Measurements from ENCODE around the gene FBXO4.

DNA sequence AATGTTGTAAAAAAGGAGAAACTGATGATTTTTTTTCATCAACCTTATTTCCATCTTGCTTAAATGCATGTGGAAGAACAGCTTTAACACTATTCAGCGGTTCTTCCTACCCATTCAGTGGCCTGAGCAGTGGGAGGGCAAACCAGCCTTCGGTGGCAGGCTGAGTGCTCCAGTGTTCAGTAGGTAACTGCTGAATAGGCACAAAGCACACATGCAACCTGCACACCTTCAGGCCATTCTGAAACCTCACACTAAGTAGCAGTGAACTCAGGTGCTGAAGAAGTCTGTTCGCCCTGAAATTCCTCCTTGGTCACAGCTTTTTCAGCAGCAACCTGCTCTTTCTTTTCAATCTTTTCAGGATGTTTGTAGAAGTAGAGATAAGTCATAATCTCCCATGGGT is 26.1 kb downstream of the FBXO4 start:
- TF ChIP-seq POLR2A (IDR thresholded peaks at IDR 0.05; ENCODE audit: low read length) (no peak), GATA1 (IDR thresholded peaks at IDR 0.05; ENCODE audit: low read depth, low read length) (no peak)
